ENCODE results near the gene DGKD.
A peak's percentile ranks its signal among the peaks of the same experiment; 100 is the strongest.

Gene DGKD

DNA sequence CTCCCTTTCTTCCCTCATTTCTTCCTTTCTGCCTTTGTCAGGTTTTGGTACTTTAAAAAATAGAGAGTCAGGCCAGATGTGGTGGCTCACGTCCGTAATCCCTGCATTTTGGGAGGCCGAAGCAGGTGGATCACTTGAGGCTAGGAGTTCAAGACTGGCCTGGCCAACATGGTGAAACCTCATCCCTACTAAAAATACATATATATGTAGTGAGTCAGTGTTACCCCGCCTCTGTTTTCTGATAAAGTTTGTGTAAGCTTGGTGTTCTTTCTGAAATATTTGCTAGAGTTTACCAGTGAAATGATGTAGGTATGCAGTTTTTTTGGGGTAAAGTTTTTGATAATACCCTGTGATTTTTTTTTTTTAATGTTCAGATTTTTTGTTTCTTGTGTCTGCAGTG, 58.8 kb downstream of the DGKD start:
- DNase-seq (ENCODE audit: low read depth): peak; percentile 46

DNA sequence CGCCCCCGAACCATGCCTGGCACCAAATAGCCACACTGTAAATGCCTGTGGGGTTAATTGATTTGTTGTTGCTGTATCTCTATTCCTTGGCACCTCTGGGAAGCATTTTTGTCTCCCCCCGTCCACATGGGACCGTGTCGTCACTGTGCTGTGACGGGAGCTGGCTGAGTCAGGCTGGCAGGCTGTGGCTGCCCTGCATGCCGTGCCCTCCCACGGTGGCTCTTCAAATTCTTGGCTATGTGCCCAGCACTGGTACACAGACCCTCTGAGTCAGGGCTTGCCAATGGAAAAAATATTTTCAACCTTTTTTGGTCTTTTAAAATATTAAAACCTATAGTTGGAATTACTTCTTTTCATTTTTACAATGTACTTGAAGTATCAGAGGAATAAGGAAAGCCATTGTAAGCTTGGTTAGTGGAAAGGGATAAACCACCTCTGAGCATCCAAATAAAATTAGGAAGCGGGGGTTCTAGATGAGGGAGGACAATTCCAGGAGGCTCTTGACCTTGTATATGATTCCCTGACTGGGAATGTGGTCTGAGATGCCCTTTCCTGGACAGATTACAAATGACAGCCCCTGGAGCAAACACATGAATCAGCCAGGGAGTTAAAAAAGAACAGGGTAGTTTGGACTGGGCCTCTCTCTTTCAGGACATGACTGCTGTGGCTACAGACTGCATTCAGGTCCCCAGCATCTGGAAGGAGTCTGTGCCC, 59.4 kb downstream of the DGKD start:
- DNase-seq (ENCODE audit: low read depth): peak; percentile 79

- DNase-seq (ENCODE audit: low read depth): peak; percentile 51
Measured at GRCh38 chr2:233414273-233414654, 60.0 kb downstream of the DGKD start.

DNA sequence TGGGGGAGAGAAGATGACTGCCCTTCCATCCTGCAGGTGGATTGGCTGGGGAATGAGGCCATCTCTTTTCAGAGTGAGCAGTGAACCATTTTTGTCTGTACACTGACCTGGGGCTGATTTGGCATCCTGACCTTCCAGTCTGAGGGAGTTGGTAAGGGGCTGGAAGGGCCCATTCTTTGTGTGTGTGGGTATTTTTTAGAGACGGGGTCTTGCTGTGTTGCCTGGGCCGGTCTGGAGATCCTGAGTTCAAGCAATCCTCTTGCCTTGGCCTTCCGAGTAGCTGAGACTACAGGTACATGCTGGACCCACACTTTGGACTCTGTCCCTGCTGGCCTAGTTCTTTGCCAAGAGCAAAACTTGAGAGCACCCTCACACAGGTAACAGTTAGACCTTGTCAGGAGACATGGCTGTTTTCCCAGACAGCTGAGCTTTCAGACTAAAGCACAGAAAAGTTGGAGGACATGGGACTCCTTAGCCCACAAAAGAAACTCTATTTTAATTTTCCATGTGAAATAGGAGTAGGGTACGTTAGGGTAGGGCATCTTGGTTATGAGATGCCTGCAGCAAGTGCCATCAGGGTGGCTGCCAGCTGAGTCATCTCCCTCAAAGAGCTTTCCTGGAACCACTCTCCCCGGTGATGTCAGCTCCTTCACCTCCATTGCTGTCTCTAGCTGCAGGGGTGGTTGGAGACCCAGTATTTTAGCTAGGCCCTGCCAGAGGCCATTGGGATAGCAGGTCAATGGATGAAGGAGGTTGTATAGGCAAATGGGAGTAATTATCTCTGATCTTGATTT, 60.7 kb downstream of the DGKD start:
- DNase-seq (ENCODE audit: low read depth): peak; percentile 74

DNA sequence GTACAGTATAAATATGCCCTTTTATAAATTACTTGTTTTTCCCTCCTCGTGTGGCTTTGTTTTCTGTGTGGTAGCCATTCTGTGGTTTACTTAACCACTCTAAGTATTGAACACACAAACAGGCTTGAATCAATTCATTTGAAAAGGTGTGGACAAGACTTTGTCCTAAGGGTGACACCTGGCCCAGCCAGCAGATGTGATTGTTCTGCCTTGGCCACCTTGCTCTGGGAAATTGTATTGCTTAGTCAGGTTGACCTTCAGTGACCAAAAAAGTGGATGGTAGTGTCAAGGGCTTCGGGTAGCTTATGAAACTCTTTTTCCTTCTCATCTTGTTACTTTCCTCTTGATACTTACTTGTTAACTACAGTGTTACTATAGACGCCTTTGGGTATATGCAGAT, 61.9 kb downstream of the DGKD start:
- DNase-seq (ENCODE audit: low read depth): no peak

GRCh38 chr2:233416706-233417105, 62.4 kb downstream of the DGKD start:
- no peak for DNase-seq (ENCODE audit: low read depth)

DNA sequence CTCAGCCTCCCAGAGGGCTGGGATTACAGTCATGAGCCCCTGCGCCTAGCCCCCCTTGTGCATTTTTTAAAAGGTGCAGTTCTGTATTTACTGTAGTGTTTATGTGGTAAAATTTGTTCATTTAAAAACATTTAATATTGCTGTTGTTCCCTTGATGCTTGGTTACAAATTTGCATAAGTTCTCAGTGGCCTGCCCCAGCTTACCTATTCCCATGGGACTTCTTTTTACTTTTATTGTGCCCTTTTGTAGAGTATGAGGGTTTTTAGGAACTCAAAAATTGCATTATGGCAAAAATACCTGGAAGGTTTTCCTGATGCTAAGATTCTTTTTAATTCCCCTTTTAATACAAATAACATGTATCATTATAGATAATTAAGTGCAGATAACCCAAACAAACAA, 63.0 kb downstream of the DGKD start:
- no peak for DNase-seq (ENCODE audit: low read depth)

DNA sequence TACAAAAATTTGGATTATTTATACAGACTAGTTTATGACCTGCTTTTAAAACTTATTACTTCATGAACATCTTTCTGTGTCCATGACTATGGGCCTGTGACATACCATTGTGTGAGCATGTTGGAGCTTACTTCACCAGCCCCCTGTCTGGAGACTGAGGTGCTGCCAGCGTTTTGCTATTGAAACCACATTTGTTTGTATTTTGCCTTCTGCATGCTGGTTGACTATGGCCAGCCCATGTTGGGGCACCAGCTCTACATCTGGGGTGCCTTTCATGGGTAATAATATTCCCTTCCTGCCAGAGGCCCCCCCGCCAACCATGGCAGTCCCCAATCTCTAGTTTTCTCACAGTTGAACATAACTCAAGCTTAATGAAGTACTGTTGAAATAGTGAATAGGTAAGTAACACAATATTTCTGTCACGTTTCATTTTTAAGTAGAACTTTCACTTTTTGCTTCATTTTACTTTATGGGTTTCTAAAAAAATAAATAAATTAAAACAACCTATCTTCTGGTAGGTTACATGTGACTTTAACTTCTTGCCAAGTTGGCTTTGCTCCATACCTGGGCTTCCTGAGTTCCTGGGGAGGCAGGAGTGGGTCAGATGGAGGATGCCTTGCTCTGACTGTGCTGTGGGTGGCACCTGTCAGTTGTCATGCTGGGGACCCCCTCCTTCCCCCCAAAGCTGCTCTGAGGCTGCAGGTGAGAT, 63.9 kb downstream of the DGKD start:
- no peak for DNase-seq (ENCODE audit: low read depth)

DNA sequence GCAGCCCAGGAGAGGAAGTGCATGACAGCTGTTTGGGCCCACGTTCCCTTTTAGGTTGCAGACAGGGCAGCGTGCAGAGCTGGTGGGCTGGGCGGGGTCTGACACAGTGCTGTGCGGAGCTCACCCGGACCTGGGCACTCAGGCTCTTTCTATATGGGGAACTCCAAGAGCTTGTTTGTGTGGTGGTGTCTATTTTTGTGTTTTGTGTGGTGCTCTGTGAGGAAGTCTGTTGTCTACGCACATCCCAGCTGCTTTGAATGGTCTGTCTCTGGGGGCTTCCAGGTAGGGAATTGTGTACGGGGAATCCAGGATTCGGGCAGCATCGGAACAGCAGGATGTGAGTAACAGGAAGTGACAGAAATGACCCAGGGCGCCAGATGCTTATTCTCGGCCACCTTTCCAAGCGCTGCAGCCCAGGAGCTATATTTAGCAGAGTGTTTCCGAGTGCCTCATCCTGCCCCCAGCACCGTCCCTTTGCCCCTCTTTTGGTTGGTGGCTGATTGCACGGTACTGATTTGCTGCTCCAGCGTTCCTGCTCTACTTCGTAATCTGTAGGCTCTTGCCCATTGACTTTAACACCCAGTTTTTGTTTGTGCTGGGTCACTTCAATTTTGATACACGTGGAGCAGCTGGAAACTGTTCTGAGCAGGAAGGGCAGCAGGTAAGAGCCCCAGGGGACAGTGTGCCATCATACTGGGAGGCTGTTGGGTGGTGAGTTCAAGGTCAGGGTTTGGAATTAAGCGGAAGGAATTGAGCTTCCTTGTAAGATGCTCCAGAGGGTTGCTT, 64.7 kb downstream of the DGKD start:
- peak; percentile 77 for DNase-seq (ENCODE audit: low read depth)

DNA sequence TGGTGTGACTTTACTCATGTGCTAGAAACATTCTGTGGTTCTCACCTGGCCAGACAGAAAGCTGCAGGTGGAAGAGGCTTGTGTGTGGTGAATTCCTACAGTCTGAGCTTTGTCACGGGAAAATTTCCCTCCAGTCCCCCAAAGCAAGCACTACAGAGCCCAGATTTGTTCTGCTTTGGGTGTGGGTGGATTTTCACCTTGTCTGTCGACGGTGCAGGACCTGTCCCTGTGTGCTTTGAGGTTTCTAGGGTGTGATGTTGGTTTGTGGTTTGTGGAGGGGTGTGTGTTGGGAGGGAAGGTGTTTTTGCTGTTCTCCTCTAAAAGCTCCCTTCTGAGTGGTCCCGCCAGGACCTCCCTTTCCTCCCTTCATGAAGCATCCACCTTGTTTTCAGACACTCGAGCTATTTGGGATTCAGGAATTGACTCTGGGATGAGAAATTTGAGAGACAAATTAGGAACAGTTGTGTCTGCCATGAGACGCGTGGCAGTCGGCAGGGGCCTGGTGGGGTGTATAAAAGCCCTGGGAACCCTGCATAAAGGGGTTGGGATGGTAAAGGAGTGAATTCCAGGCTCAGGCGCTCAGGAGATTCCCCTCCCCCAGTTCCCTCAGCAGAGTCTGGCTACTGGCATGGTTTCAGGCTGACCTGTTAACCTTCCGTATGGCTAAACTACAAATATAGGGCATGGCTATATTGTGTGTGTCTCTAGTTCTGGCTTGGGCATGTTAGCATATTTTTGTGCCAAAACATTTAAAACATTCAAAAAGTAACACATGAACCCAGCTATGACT, 65.5 kb downstream of the DGKD start:
- no peak for DNase-seq (ENCODE audit: low read depth)

DNA sequence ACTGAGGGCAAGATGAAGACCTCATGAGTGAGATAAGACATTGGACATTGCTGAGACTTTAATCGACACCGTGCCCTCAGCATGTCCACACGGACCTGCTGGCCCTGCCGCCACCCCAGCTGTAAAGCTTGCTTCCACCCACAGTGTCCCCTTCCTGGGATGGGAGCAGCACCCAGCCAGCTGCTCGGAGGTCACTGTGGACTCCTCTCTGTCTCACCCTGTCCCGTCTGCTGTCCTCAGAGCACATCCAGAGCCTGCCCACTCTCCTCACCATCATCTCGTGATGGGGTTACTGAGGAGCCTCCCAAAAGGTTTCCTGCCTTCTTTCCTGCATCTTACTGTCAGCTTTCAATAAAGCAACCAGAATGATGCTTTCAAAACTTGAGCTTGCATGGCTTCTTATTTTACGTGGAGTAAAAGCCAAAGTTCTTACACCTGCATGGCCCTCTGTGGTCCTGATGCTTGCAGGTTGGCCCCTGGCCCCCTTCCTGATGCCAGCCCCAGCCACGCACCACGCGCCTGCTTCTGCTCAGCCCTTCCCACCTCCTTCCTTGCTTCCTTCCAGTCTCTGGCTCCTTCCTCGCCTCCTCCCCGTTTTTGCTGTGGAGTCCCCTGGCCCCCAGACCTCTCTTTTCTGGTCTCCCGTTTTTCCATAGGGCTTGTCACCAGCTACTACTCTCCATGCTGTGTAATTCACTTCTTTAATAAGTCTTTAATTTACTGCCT, 67.0 kb downstream of the DGKD start:
- DNase-seq (ENCODE audit: low read depth): no peak

- no peak for DNase-seq (ENCODE audit: low read depth)
Measured at GRCh38 chr2:233422050-233422639, 67.9 kb downstream of the DGKD start.

DNA sequence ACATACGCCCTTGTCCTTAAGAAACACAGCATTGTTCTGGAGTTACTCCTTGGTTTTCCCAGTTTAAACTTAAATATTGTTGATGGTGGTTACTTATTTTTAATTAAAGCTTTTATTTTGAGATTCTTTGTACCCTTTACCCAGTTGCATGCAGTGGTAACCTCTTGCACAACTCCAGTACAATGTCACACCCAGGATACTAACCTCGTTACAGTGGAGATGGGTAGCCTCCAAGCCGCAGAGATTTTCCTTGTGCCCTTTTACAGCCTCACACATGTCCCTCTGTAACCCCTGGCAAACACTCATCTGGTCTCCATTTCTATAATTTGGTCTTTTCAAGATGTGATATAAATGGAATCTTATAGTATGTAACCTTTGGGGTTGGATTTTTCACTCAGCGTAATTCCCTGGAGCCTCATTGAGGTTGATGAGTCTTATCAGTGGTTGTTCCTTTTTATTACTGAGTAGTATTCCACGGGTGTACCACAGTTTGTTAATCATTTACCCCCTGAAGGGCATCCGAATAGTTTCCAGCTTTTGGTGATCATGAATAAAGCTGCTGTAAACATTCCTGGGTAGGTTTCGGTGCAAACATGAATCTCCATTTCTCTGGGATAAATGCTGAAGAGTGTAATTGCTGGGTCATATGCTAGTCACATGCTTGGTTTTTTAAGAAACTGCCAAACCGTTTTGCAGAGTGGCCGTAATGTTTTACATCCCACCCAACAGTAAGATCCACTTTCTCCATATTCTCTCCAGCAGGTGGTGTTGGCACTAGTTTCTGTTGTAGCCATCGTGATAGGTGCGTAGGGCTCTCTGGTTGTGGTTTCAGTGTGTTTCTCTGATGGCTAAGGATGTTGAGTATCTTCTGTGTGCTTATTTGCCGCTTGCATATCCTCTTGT, 68.6 kb downstream of the DGKD start:
- DNase-seq (ENCODE audit: low read depth): no peak

- DNase-seq (ENCODE audit: low read depth): no peak
Measured at GRCh38 chr2:233423552-233423860, 69.2 kb downstream of the DGKD start.

DNA sequence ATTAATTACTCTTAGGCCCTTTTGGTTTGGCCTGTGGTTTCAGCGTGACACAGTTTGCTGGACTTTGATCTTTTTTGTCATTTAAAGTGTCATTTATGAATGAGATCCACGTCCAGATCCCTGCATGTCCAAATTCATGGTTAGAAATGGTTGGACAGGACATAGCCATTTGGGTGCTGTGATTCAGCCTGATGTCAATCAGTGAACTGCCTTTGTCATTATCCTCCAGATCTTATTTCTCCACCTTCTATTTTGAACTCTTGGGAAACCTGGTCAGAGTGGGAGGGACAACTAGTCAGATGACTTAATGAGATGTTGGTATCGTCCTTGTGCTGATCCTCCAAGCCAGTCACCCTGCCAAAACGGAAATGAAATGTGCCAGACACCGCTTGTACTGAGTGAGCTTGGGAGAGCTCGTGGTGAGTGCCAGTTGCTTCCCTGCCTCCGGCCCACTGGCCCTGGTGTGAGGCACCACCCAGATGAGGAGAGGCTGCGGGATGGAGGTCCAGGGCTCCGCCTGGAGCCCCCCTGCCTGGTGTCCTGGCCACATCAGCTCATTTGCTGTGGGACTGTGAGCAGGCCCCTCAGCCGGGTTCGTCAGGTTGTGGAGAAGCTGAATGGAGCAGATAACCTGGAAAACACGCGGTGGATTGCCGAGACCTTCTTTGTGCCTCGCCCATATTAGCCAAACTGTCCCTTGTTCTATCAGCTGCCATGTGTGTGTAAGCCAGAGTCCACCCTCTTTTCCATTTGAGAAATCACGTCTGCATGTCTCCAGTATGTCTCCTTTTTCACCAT, 70.1 kb downstream of the DGKD start:
- no peak for DNase-seq (ENCODE audit: low read depth)

GRCh38 chr2:233426619-233427342, 72.5 kb downstream of the DGKD start:
- peak; percentile 96 for DNase-seq (ENCODE audit: low read depth)

DNA sequence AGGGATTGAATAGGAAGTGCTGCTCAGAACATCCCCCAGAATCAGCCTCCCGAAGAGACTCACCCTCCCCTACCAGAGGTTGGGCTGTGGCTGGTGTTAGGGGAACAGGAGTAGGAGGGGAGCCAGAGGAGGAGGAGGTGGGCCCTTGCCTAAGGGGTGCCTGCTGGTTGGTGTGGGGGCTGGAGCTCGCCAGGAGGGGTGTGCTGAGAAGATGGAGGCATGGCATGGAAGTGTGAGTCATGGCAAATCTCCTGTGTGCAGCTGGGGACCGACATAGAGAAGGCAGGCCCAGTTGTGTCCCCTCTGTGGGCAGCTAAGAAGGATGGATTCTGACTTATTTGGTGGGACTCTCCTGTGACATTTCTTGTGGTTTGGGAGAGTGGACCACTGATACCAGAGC, 73.7 kb downstream of the DGKD start:
- DNase-seq (ENCODE audit: low read depth): no peak

DNA sequence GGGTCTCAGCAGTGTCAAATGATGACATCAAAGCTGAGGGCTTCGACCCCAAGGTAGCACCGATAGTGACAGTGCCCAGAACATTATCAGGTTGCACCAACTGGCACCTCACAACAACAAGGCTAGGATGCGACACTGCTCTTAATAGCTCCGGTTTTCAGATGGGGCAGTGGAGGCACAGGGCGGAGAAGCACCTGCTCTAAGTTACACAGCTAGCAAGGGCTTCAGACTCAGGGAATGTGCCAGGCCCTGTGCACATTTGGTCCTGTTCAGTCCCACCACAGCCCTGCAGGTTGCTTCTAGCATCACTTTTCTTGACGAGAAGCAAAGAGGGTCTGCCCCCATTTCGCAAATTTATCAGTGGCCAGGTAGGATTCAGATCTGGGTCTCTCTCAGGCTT, 74.1 kb downstream of the DGKD start:
- DNase-seq (ENCODE audit: low read depth): no peak

Data from ELR (cell line).